GM23338 (cell line): ENCODE measurements around the gene HMG20B.
A peak's percentile ranks its signal among the peaks of the same experiment; 100 is the strongest.

Source experiments
- CTCF ChIP-seq, 2 experiments: fragments of 200-600 bp in 1 of 2; sonication (generic) in 1 of 2; conservative IDR thresholded peaks; 2 replicates each; pipeline versions ENCODE4 v1.5.1 to v1.6.1; 2016 to 2017; ENCODE audit warnings: antibody characterized with exemption in 2 of 2, low read depth in 2 of 2, mild to moderate bottlenecking in 2 of 2, moderate library complexity in 1 of 2
- EZH2 ChIP-seq: fragments of 200-600 bp; sonication (generic); IDR thresholded peaks from one replicate; pipeline ENCODE4 v1.8.0; 2017; ENCODE audit warnings: antibody characterized with exemption, mild to moderate bottlenecking, low read depth; ENCODE audit not compliant: unreplicated experiment
- EZH2phosphoT487 ChIP-seq: fragments of 200-600 bp; sonication (generic); IDR thresholded peaks from one replicate; pipeline ENCODE4 v1.8.1; 2018; ENCODE audit warnings: antibody characterized with exemption; ENCODE audit not compliant: unreplicated experiment
- JUNB ChIP-seq: IDR thresholded peaks from one replicate; pipeline ENCODE4 v1.6.1; 2016; ENCODE audit warnings: antibody characterized with exemption; ENCODE audit not compliant: unreplicated experiment
- POLR2AphosphoS5 ChIP-seq: IDR thresholded peaks from 2 replicates; pipeline ENCODE4 v1.6.1; 2016; ENCODE audit warnings: antibody characterized with exemption, low read depth
- REST ChIP-seq: IDR thresholded peaks from one replicate; pipeline ENCODE4 v1.6.1; 2018; ENCODE audit warnings: antibody characterized with exemption; ENCODE audit not compliant: unreplicated experiment
- ZNF462 ChIP-seq: fragments of 250-450 bp; sonication (Bioruptor Pico); IDR thresholded peaks from 2 replicates; pipeline ENCODE4 v1.5.0; 2020; ENCODE audit warnings: mild to moderate bottlenecking, moderate library complexity

GRCh38 chr19:3531716-3532115 lies 41.0 kb upstream of the HMG20B start:
- peak in 1 of 2 experiments; percentile 44; a peak in 2 of 4 replicates for TF ChIP-seq CTCF (conservative IDR thresholded peaks at IDR 0.05; ENCODE audit: low read depth in 2 of 2)
- no peak for TF ChIP-seq POLR2AphosphoS5
- TF ChIP-seq REST, result no peak
- TF ChIP-seq EZH2, result no peak
- TF ChIP-seq ZNF462, result no peak
- no peak for TF ChIP-seq JUNB
- no peak for TF ChIP-seq EZH2phosphoT487
